Measurements from ENCODE around the gene NDUFA11.
"Not testable (repeated sequence)": the region's sequence is repeated elsewhere in the genome, so short reads cannot be mapped to it uniquely, and the experiment has no call there.

The NDUFA11 gene

DNA sequence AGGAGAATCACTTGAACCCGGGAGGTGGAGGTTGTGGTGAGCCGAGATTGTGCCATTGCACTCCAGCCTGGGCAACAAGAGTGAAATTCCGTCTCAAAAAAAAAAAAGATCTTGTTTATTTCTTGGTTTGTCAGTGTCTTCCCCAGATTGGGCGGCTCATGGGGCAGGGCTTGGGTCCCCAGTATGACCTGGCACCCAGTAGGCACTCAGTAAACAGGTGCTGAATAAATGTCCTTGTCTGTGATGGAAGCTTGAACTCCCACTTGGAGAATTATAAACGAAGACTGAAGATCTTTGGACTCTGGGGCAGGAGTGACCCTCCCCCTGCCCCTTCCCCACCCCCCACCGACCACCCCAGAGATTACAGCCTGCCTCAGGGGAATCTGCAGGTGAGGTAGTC is 23.4 kb downstream of the NDUFA11 start:
- Histone ChIP-seq H3K4me3 (no peak overlapping the region), H3K27ac (no peak overlapping the region)
- TF ChIP-seq, protein P1, sequence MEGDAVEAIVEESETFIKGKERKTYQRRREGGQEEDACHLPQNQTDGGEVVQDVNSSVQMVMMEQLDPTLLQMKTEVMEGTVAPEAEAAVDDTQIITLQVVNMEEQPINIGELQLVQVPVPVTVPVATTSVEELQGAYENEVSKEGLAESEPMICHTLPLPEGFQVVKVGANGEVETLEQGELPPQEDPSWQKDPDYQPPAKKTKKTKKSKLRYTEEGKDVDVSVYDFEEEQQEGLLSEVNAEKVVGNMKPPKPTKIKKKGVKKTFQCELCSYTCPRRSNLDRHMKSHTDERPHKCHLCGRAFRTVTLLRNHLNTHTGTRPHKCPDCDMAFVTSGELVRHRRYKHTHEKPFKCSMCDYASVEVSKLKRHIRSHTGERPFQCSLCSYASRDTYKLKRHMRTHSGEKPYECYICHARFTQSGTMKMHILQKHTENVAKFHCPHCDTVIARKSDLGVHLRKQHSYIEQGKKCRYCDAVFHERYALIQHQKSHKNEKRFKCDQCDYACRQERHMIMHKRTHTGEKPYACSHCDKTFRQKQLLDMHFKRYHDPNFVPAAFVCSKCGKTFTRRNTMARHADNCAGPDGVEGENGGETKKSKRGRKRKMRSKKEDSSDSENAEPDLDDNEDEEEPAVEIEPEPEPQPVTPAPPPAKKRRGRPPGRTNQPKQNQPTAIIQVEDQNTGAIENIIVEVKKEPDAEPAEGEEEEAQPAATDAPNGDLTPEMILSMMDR (IDR thresholded peaks at IDR 0.05): no peak
- DNase-seq (ENCODE audit: low spot score): no peak

DNA sequence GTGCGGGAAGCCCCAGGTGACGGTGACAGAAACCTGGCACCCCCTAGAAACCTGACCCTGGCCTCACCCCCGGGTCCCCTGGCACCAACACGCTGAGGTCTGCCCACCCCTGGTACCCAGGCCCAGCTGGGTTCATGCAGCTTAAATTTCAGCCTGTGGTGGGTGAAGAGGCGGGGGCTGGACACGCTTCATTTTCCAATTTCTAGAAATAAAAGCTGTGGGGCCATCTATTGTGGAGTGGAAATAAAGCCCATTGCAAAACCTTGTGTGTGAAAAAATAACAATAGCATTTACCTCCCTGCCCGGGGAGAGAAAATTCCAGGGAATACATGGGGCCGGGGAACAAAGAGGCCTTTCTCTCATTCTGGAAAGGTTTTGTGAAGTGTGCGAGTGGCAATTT is 25.7 kb downstream of the NDUFA11 start:
- no peak for DNase-seq (ENCODE audit: low spot score)
- TF ChIP-seq, protein P1 (IDR thresholded peaks at IDR 0.05): no peak
- Histone ChIP-seq H3K27ac (no peak overlapping the region), H3K4me3 (no peak overlapping the region)

GRCh38 chr19:5877427-5877826 is 26.2 kb downstream of the NDUFA11 start:
- TF ChIP-seq, protein P1 (IDR thresholded peaks at IDR 0.05): no peak
- H3K27ac ChIP-seq: no peak overlapping the region
- DNase-seq (ENCODE audit: low spot score): no peak
- H3K4me3 ChIP-seq: no peak overlapping the region

- not testable (repeated sequence) for H3K4me3 ChIP-seq; H3K27ac ChIP-seq; DNase-seq (ENCODE audit: low spot score)
Measured at GRCh38 chr19:5874496-5874895, 29.1 kb downstream of the NDUFA11 start.

GRCh38 chr19:5873617-5874199 is 29.9 kb downstream of the NDUFA11 start:
- DNase-seq (ENCODE audit: low spot score): no peak

GRCh38 chr19:5870986-5871394 is 32.6 kb downstream of the NDUFA11 start:
- Histone ChIP-seq H3K27ac (no peak overlapping the region), H3K4me3 (no peak overlapping the region)
- TF ChIP-seq, protein P1 (IDR thresholded peaks at IDR 0.05): no peak
- DNase-seq (ENCODE audit: low spot score): no peak

More at GRCh38 chr19:5873617-5874199, 29.9 kb downstream of the NDUFA11 start:
- TF ChIP-seq, protein P1 (IDR thresholded peaks at IDR 0.05): no peak
- Histone ChIP-seq H3K4me3 (no peak overlapping the region), H3K27ac (no peak overlapping the region)

DNA sequence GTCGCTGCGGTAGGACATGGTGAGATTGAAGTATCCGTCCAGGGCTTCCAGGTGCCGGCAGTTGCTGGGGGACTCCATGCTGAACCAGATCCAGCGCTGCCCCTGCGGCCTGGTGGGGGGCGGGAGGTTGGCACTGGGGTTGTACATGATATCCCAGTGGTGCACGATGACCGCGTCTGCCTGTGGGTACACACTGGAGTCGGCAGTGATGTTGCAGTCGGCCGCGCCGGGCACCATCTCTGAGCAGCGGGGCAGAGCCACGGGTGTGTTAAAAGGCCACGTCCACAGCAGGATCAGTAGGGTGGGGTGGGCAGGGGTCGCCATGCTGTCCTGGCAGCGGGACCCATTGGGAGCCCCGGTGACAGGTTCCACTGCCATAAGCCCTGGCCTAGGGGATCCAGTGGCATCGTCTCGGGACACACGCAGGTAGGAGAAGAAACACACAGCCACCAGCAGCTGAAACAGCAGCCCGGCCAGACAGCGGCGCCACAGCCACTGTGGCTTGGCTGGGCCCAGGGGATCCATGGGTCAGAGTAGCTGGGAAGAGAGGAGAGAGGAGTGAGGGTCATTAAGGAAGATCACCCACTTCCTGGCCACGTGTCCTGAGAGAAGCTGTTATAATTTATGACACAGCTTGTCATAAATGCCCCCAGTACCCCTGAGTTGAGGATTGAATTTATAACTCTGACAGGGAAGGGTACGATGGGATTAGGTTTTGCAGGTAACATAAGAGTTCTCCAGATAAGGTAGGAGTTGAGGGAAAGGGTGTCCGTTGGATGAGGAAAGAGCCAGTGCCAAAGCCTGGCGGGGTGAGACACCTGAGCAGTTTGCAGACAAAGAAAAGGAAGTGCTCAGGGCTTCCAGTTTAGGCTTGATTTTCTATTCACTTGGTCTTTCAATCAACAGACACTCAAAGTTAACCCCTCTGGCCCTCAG is 36.1 kb downstream of the NDUFA11 start:
- Histone ChIP-seq H3K4me3 (no peak overlapping the region), H3K27ac (no peak overlapping the region)
- DNase-seq (ENCODE audit: low spot score): no peak
- TF ChIP-seq, protein P1 (IDR thresholded peaks at IDR 0.05): no peak

Data from coronary artery (tissue), 2 donors.